Vagina (tissue), 2 donors: ENCODE data around the gene FAH.

Source experiments
- POLR2A ChIP-seq, 2 donors: fragments of 450-650 bp; IDR thresholded peaks; one replicate each; pipeline ENCODE4 v1.6.1; 2017; ENCODE audit warnings: antibody characterized with exemption in 2 of 2, mild to moderate bottlenecking in 2 of 2, moderate library complexity in 2 of 2
- TF ChIP-seq, protein P1 (sequence below), 3 experiments: fragments of 450-650 bp in 2 of 3; fragments of 200-600 bp in 1 of 3; sonication (generic) in 1 of 3; IDR thresholded peaks; one replicate each; pipeline ENCODE4 v1.5.1; 2017 to 2019; ENCODE audit warnings: antibody characterized with exemption in 3 of 3, mild to moderate bottlenecking in 2 of 3, moderate library complexity in 2 of 3

DNA sequence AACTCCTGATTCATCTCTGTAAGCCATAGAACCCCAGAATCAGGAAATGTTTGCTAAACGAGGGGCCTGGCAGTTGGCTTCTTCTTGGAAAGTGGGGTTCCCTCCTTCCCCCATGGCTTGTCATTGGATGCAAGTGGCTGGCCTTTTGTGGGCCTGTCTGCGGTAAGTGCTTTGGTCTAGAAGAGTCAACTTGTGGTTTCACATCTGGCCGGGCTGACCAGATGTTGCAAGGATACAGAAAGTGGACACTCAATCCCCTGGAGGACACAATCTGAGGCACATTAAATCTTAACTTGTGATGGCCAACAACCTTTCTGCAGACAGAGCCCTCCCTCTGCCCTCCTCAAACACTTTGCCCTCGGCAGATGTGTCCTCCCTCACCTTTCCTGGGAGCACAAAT is 1.1 kb downstream of the FAH start:
- TF ChIP-seq, protein P1, sequence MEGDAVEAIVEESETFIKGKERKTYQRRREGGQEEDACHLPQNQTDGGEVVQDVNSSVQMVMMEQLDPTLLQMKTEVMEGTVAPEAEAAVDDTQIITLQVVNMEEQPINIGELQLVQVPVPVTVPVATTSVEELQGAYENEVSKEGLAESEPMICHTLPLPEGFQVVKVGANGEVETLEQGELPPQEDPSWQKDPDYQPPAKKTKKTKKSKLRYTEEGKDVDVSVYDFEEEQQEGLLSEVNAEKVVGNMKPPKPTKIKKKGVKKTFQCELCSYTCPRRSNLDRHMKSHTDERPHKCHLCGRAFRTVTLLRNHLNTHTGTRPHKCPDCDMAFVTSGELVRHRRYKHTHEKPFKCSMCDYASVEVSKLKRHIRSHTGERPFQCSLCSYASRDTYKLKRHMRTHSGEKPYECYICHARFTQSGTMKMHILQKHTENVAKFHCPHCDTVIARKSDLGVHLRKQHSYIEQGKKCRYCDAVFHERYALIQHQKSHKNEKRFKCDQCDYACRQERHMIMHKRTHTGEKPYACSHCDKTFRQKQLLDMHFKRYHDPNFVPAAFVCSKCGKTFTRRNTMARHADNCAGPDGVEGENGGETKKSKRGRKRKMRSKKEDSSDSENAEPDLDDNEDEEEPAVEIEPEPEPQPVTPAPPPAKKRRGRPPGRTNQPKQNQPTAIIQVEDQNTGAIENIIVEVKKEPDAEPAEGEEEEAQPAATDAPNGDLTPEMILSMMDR (IDR thresholded peaks at IDR 0.05), result no peak
- no peak for TF ChIP-seq POLR2A (IDR thresholded peaks at IDR 0.05)
